CD4-positive, CD25-positive, alpha-beta regulatory T cell (primary cell): ENCODE results near the gene INPP4B. TPM values are rescaled to one million over a fixed set of nuclear protein-coding genes. Genes with fewer than 3 reads are reported as not detected.

ENCODE experiments used
- ATAC-seq, 2 donors: fragments of 150-1000 bp; cut with Tn5 transposase; one replicate each; pipeline ENCODE4 v1.10.0; 2021; ENCODE audit warnings: low read depth in 2 of 2, moderate number of reproducible peaks in 2 of 2, moderate library complexity in 1 of 2
- DNase-seq, 3 donors: peaks; one replicate each; pipeline versions ENCODE4 v3.0.0 to v3.0.0-alpha.2; 2012 to 2022; ENCODE audit warnings: mixed read lengths in 1 of 3
- H3K27ac ChIP-seq: one replicate; pipeline ENCODE4 v1.7.0; 2013; ENCODE audit warnings: mild to moderate bottlenecking, low read length; ENCODE audit not compliant: insufficient read depth, poor library complexity, severe bottlenecking
- H3K27me3 ChIP-seq: one replicate; pipeline ENCODE4 v1.7.0; 2013; ENCODE audit warnings: low read length; ENCODE audit not compliant: control insufficient read depth, insufficient read depth
- H3K36me3 ChIP-seq: one replicate; pipeline ENCODE4 v1.7.0; 2013; ENCODE audit warnings: mild to moderate bottlenecking, low read length, moderate library complexity; ENCODE audit not compliant: control insufficient read depth, insufficient read depth
- H3K4me1 ChIP-seq: 2 replicates; pipeline ENCODE4 v1.7.0; 2013; ENCODE audit warnings: mild to moderate bottlenecking, low read length; ENCODE audit not compliant: insufficient read depth, control insufficient read depth, poor library complexity, severe bottlenecking
- H3K4me3 ChIP-seq: one replicate; pipeline ENCODE4 v1.7.0; 2013; ENCODE audit warnings: low read depth, mild to moderate bottlenecking, low read length, moderate library complexity
- H3K9me3 ChIP-seq, 2 experiments: 1 replicate in 1 of 2; 2 replicates in 1 of 2; pipeline ENCODE4 v1.7.0; 2013; ENCODE audit warnings: low read length in 2 of 2, mild to moderate bottlenecking in 1 of 2, moderate library complexity in 1 of 2; ENCODE audit not compliant: control insufficient read depth in 2 of 2
- H3K27ac Mint-ChIP-seq, 3 donors: one replicate each; pipeline ENCODE4 v1.8.0; 2020 to 2022; ENCODE audit warnings: mild to moderate bottlenecking in 3 of 3, mixed read lengths in 3 of 3, moderate library complexity in 2 of 3
- H3K27me3 Mint-ChIP-seq: one replicate; pipeline ENCODE4 v1.8.0; 2022; ENCODE audit warnings: mild to moderate bottlenecking, mixed read lengths
- H3K36me3 Mint-ChIP-seq: one replicate; pipeline ENCODE4 v1.8.0; 2020; ENCODE audit warnings: mixed read lengths
- H3K4me1 Mint-ChIP-seq, 4 donors: one replicate each; pipeline ENCODE4 v1.8.0; 2020 to 2022; ENCODE audit warnings: mixed read lengths in 4 of 4, mild to moderate bottlenecking in 1 of 4
- H3K4me3 Mint-ChIP-seq, 4 donors: one replicate each; pipeline ENCODE4 v1.8.0; 2020 to 2022; ENCODE audit warnings: mild to moderate bottlenecking in 4 of 4, mixed read lengths in 4 of 4, moderate library complexity in 3 of 4
- H3K9me3 Mint-ChIP-seq, 7 donors: one replicate each; pipeline ENCODE4 v1.8.0; 2020 to 2022; ENCODE audit warnings: mixed read lengths in 7 of 7, mild to moderate bottlenecking in 3 of 7, moderate library complexity in 2 of 7
- polyA plus RNA-seq, 4 donors: library from polyadenylated mRNA; unstranded; fragments of 300-500 nt; fragmentation: Illumina TruSeq; gene quantifications; one replicate each; pipeline ENCODE4 v1.2.3, GENCODE V29; 2021
- total RNA-seq: library from RNA; stranded (reverse); gene quantifications from one replicate; pipeline ENCODE4 v1.2.3, GENCODE V29; 2022

INPP4B gene
- total and polyA plus RNA-seq, 5 donors from 2014 or later, result 37.6 to 89.4 (median 44.6) TPM

- no peaks in the 10 kb centered on the region for H3K27me3 Mint-ChIP-seq
- H3K36me3 ChIP-seq, result no peaks in the 10 kb centered on the region
- no peak overlapping the region for H3K4me3 ChIP-seq
- DNase-seq, result no peak
- H3K27ac Mint-ChIP-seq, result no peak overlapping the region
- no peaks in the 10 kb centered on the region for H3K4me1 ChIP-seq
- peaks cover 7% of the 10 kb centered on the region for H3K36me3 Mint-ChIP-seq
- no peaks in the 10 kb centered on the region for H3K27me3 ChIP-seq
- peaks cover 0 to 9% (median 3%) of the 10 kb centered on the region in 7 donors for H3K9me3 Mint-ChIP-seq
- H3K4me1 Mint-ChIP-seq, result peaks cover 4 to 17% (median 12%) of the 10 kb centered on the region in 4 donors
- H3K4me3 Mint-ChIP-seq, result no peak overlapping the region
- no peak overlapping the region for H3K27ac ChIP-seq
- H3K9me3 ChIP-seq, result no peaks in the 10 kb centered on the region
- no peak for ATAC-seq
Measured at GRCh38 chr4:142435599-142436235, 410.4 kb downstream of the INPP4B start.

DNA sequence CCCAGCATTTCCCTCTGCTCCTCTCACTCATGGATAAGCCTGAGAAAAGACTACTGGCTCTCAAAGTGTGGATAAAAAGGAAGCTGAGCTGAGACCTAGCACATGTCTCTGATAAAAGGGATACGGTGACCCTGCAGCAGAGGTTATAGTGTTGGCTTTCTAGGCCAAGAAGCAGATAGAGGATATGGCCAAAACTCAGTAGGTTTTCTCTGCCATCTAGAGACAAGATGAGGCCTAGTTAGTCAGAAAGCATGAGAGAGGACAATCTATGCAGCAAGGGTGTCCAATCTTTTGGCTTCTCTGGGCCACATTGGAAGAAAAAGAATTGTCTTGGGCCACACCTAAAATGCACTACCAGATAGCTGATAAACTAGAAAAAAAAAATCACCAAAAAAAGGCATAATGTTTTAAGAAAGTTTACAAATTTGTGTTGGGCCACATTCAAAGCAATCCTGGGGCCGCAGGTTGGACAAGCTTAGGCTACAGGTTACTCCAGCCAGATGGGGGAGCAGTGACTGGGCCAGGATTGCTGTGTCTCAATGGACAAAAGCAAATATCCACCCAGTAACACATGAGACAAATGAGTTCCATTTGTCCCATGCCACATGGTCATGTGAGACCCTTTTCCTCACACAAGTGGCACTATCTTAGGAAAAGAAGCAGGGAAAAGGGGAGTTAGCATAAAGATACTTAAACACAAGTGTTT lies 411.4 kb downstream of the INPP4B start:
- Histone ChIP-seq H3K36me3 (no peaks in the 10 kb centered on the region), H3K9me3 (no peaks in the 10 kb centered on the region), H3K4me1 (no peaks in the 10 kb centered on the region), H3K27me3 (no peaks in the 10 kb centered on the region), H3K4me3 (no peak overlapping the region), H3K27ac (no peak overlapping the region)
- no peak for ATAC-seq
- Mint-ChIP-seq H3K27ac (peak overlapping the region in 1 of 3 donors; percentile 44), H3K4me3 (no peak overlapping the region), H3K4me1 (peaks cover 0 to 17% (median 12%) of the 10 kb centered on the region in 4 donors), H3K27me3 (no peaks in the 10 kb centered on the region), H3K9me3 (peaks cover 0 to 9% (median 3%) of the 10 kb centered on the region in 7 donors), H3K36me3 (peaks cover 7% of the 10 kb centered on the region)
- peak in 1 of 3 donors; percentile 18 for DNase-seq

GRCh38 chr4:142428715-142429114 lies 417.4 kb downstream of the INPP4B start:
- Mint-ChIP-seq H3K4me1 (peaks cover 5 to 14% (median 5%) of the 10 kb centered on the region in 4 donors), H3K27ac (no peak overlapping the region), H3K27me3 (peaks cover 5% of the 10 kb centered on the region), H3K4me3 (no peak overlapping the region), H3K36me3 (no peaks in the 10 kb centered on the region), H3K9me3 (peaks cover 0 to 1% (median 0%) of the 10 kb centered on the region in 7 donors)
- DNase-seq (no peak), ATAC-seq (no peak)
- no peaks in the 10 kb centered on the region for H3K27me3 ChIP-seq
- H3K4me1 ChIP-seq, result no peaks in the 10 kb centered on the region
- no peak overlapping the region for H3K27ac ChIP-seq
- H3K36me3 ChIP-seq, result no peaks in the 10 kb centered on the region
- no peak overlapping the region for H3K4me3 ChIP-seq
- H3K9me3 ChIP-seq, result no peaks in the 10 kb centered on the region

- H3K9me3 Mint-ChIP-seq, result peaks cover 0 to 1% (median 0%) of the 10 kb centered on the region in 7 donors
- H3K27ac Mint-ChIP-seq, result no peak overlapping the region
- H3K36me3 Mint-ChIP-seq, result peaks cover 3% of the 10 kb centered on the region
- peaks cover 0 to 7% (median 3%) of the 10 kb centered on the region in 4 donors for H3K4me1 Mint-ChIP-seq
- H3K27me3 Mint-ChIP-seq, result peaks cover 5% of the 10 kb centered on the region
- no peak overlapping the region for H3K4me3 Mint-ChIP-seq
- Histone ChIP-seq H3K4me1 (no peaks in the 10 kb centered on the region), H3K4me3 (no peak overlapping the region), H3K36me3 (no peaks in the 10 kb centered on the region), H3K9me3 (no peaks in the 10 kb centered on the region), H3K27me3 (no peaks in the 10 kb centered on the region), H3K27ac (no peak overlapping the region)
- DNase-seq, result no peak
- no peak for ATAC-seq
Measured at GRCh38 chr4:142427456-142427855, 418.6 kb downstream of the INPP4B start.

- peaks cover 5% of the 10 kb centered on the region for H3K27me3 Mint-ChIP-seq
- H3K4me3 Mint-ChIP-seq, result no peak overlapping the region
- H3K36me3 Mint-ChIP-seq, result peaks cover 6% of the 10 kb centered on the region
- H3K9me3 Mint-ChIP-seq, result peaks cover 0 to 1% (median 0%) of the 10 kb centered on the region in 7 donors
- Histone ChIP-seq H3K4me3 (no peak overlapping the region), H3K36me3 (no peaks in the 10 kb centered on the region), H3K4me1 (no peaks in the 10 kb centered on the region), H3K9me3 (no peaks in the 10 kb centered on the region), H3K27ac (no peak overlapping the region), H3K27me3 (no peaks in the 10 kb centered on the region)
- H3K27ac Mint-ChIP-seq, result no peak overlapping the region
- ATAC-seq (no peak), DNase-seq (no peak)
- H3K4me1 Mint-ChIP-seq, result peaks cover 0 to 13% (median 5%) of the 10 kb centered on the region in 4 donors
Measured at GRCh38 chr4:142423861-142424260, 422.2 kb downstream of the INPP4B start.

DNA sequence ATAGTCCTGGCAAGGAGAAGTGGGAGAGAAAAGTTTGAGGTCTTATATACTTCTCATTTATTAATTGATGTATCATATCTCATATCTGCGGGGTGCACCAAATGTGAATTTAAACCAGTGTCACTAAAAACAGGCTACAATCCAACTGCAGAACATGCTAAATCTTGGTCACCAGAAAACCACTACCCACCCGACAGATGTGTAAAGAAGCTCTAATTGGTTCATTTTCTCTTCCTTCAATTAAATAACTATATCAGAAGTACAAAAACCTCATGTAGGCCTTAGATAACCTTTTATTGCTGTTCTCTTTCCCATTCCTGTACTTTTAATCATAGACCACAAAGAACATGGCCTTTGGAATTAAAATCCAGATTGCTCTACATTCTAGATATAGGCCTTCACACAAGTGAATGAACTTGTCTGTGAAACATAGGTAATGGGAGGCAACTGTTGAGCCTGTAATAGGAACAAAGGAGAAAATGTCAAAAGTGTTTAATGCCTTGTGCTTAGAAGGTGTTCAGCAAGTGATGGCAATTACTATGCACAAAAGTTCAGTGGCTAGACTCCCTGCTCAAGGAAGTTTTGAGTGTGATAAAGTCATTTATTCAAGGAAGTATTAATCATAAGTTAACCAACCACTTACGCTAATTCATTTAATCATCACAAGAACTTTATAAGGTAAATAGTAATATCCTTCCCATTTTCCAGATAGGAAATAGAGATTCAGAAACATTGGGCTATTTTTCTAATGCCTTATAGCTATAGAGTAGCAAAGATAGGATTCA lies 425.6 kb downstream of the INPP4B start:
- H3K9me3 Mint-ChIP-seq, result peaks cover 0 to 1% (median 0%) of the 10 kb centered on the region in 7 donors
- H3K9me3 ChIP-seq, result no peaks in the 10 kb centered on the region
- H3K4me1 Mint-ChIP-seq, result peaks cover 8 to 25% (median 15%) of the 10 kb centered on the region in 4 donors
- H3K4me3 Mint-ChIP-seq, result no peak overlapping the region
- no peak for ATAC-seq
- no peaks in the 10 kb centered on the region for H3K27me3 Mint-ChIP-seq
- peaks cover 15% of the 10 kb centered on the region for H3K4me1 ChIP-seq
- H3K36me3 Mint-ChIP-seq, result peaks cover 6% of the 10 kb centered on the region
- DNase-seq, result no peak
- H3K4me3 ChIP-seq, result no peak overlapping the region
- H3K27ac Mint-ChIP-seq, result peak overlapping the region in 1 of 3 donors; percentile 6
- no peaks in the 10 kb centered on the region for H3K36me3 ChIP-seq
- no peak overlapping the region for H3K27ac ChIP-seq
- H3K27me3 ChIP-seq, result no peaks in the 10 kb centered on the region

DNA sequence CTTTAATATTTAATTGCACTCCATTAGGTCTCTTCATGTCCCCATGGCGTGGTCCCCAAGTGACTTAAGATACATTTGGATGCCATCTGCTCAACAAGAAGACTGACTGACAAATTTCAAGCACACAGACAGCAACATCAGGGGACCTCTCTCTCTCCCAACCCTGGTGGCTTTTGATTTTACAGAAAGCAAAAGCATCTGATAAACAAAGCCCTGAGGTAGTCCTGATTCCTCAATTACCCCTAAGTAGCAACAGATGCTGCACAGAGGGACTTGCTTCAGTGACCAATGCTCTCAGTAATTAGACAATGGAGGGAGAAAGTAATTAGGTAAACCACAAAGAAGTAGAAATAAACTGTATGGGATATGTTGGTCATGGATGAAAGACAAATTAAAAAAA lies 426.4 kb downstream of the INPP4B start:
- peaks cover 0 to 3% (median 0%) of the 10 kb centered on the region in 7 donors for H3K9me3 Mint-ChIP-seq
- no peak for ATAC-seq
- H3K4me3 ChIP-seq, result no peak overlapping the region

More for the DNA sequence above, 426.4 kb downstream of the INPP4B start:
- Histone ChIP-seq H3K4me1 (peaks cover 15% of the 10 kb centered on the region), H3K27me3 (no peaks in the 10 kb centered on the region), H3K9me3 (no peaks in the 10 kb centered on the region), H3K36me3 (no peaks in the 10 kb centered on the region), H3K27ac (peak overlapping the region; percentile 2)
- Mint-ChIP-seq H3K36me3 (peaks cover 6% of the 10 kb centered on the region), H3K27ac (peak overlapping the region in 1 of 3 donors; percentile 12), H3K27me3 (no peaks in the 10 kb centered on the region), H3K4me1 (peaks cover 6 to 28% (median 18%) of the 10 kb centered on the region in 4 donors), H3K4me3 (no peak overlapping the region)
- no peak for DNase-seq
